HS-5 (cell line): ENCODE measurements around the gene KCTD1.

Experiments used
- DNase-seq: peaks from one replicate; pipeline ENCODE4 v3.0.0-alpha.2; 2012; ENCODE audit warnings: low read depth

The KCTD1 gene

DNA sequence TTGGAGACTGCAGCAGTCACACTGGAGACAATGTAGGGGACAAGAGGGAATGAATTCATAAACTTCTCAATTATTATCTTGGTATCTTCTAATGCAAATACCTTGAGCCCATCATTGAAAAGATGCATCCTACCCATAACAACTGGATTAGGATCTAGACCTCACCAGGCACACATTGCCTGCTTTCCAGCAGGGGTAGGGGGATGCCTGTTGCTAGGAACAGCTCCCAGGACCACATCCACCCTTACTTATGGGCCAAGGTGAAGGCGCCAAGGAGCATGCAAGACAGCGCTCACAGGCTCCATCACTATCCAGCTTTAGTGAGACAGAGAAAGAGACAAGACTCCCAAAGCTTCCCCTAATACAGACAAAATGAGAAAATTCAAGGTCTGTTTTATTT, 24.4 kb downstream of the KCTD1 start:
- DNase-seq: no peak

DNA sequence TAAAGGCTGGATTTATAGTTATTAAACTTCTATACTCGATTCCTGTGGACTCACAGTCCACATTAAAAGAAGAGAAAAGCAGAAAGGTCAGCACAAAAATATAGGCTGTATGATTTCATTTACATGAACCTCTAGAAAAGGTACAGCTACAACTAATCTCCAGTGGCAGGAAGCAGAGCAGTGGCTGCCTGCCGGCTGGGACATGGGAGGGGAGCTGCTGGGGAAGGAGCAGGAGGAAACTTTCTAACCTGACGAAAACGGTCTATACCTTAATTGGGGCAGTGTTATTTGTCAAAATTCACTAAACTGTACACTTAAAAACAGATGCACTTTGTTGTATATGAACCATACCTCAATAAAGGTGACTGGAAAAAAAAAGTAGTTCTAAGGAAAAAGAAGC, 26.7 kb downstream of the KCTD1 start:
- DNase-seq: no peak

- no peak for DNase-seq
These were observed 27.4 kb downstream of the KCTD1 start for GRCh38 chr18:26520974-26521373.

DNA sequence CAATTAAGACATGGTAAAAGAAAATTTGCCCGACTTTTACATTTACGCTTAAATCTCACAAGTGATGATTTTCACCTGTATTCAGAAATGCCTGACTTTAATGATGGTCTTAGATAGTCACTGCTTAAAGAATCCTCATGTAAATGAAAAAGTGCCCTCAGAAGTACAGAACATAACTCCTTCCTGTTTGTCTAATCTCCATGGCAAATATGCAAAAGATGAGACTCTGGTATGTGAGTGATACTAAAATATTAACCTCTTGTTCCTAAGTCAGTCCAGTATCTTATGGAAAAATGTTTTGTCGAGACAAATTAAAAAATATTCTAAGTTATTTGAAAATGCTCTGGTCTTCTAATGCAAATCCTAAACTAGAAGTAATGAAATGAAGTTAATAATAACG, 29.2 kb downstream of the KCTD1 start:
- no peak for DNase-seq

DNA sequence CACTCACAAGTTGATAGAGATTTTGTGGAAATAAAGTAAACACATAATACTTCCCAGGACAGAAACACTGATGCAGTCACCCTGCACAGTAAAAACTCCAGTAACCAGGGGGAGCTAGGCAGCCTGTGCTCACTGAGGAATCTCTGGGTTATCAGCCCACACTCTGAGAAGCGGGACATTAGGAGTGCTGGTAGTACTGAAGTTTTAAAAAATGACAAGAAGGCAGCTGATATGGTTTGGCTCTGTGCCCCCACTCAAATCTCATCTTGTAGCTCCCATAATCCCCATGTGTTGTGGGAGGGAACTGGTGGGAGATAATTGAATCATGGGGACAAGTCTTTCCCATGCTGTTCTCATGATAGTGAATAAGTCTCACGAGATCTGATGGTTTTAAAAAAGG, 31.4 kb downstream of the KCTD1 start:
- no peak for DNase-seq

- DNase-seq: no peak
These were observed 32.5 kb downstream of the KCTD1 start for GRCh38 chr18:26515643-26516487.

DNA sequence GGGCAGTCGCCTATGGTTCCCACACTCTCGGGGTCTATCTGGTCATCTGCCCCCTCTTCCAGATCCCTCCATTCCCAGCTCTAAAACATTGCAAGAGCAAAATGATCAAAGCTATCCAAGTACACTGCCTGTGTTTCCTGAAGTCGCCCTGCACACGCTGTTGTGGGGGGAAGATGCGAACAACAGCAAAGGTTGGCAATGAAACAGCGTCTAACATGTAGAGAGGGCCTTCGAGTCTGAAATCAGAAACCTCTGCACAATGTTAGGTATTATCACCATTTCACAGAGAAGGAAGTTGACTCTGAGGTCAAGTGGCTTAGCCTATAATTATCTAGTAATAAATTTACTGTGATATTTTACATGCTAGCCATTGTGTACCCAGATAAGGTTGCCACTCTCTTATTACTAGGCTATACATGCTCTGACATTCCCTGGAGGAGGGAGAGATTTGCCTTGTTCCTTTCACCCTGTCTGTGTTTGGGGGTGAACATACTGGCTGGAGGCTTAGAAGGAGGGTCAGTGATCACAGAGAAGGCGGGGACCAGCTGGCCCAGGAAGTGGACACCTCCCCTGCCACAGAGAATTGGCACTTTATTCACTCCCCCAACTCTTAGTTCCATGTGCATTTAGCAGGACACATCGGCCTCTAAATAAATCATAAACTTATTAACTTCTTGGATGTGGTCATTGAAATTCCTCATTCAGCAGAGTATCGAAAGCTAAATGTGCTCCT, 36.8 kb downstream of the KCTD1 start:
- DNase-seq: no peak

GRCh38 chr18:26510337-26510736, 38.0 kb downstream of the KCTD1 start:
- no peak for DNase-seq

DNA sequence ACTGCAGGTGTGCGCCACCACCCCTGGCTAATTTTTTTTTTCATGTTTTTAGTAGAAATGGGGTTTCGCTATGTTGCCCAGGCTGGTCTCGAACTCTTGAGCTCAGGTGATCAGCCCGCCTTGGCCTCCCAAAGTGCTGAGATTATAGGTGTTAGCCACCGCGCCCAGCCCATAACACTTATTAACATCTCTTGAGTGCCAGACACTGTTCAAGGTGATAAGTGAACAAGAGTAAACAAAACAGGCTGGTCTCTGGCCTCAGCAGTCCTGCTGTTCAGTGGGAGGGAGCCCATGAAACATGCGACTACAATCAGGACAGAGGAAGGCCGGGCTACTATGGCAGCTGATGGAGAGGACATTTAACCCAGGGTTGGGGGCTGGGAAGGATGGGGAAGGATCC, 42.3 kb downstream of the KCTD1 start:
- DNase-seq: no peak

- no peak for DNase-seq
These were observed 43.5 kb downstream of the KCTD1 start for GRCh38 chr18:26504831-26505230.

DNA sequence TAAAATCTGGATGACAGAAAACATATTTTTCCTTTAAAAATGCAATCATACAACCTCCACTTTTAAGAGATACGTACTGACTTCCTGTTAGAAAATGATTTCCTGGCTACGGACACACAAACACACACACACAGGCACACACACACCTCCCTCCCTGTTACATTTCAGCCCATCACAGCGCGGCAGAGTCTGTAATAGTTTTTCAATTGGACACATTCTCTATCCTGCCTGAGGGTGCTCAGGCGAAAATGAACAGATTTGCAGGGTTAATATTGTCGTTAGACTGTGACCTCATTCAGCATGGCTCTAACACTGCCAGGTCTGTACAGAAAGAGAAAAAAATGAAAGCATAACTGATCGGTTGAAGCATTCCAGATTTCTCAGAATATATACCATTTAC, 45.0 kb downstream of the KCTD1 start:
- DNase-seq: no peak

GRCh38 chr18:26502823-26503222, 45.5 kb downstream of the KCTD1 start:
- no peak for DNase-seq

DNA sequence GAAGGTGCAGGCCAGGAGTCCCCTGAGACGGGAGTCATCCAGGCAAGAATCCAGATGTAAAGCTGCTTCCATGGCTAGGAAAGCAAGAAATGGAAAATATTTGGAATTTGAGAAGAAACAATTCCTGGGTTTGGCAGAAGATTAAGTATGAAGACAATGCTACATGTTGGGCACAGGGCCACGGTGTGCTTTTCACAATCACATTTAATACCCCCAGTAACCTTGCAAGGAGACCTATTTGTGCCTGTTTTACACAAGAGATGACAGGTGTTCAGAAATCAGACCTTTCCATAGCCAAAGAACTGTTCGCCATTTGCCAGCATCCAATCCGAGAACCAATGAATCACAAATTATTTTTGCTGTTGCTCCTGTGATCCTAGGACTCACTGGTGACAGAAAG, 50.5 kb downstream of the KCTD1 start:
- DNase-seq: no peak

- DNase-seq: no peak
These were observed 51.8 kb downstream of the KCTD1 start for GRCh38 chr18:26496528-26496927.

DNA sequence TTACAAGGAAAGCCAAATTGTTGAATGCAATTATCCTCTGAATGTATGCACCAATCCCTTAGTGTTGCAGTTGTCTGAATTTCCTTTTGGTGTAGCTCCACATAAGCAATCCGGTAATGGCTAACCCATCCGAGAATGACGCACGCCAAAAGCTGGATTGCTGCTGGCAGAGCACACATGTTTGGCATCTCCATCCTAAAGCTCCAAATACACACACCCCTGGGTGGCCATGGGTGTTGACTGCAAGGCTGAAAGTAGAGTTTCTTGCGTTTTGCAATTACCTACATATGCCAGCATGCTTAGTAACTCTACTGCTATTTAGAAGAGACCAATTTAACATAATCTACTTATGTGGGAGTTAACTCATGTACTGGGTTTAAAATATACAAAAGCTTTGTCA, 53.1 kb downstream of the KCTD1 start:
- DNase-seq: no peak

DNA sequence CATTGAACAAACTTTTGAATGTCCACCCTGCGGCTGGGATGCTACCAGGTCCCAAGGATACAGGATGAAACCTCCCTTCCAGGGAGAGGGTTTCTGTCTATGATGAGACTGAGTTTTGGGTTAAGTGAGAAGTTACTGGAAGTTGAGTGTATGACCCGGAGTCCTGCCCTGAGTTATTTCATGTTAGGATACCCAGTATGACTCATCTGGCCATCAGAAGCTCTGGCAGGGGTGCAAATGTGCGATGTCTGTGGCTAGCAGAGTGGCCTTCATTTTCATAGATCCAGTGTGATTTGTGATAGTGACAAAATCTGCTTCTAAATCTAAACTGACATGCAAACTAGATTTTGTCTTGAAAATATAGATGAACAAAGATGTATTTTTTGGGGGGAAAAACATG, 55.3 kb downstream of the KCTD1 start:
- no peak for DNase-seq

- no peak for DNase-seq
These were observed 57.0 kb downstream of the KCTD1 start for GRCh38 chr18:26491194-26491816.

GRCh38 chr18:26489881-26490280, 58.5 kb downstream of the KCTD1 start:
- no peak for DNase-seq

GRCh38 chr18:26489191-26489590, 59.2 kb downstream of the KCTD1 start:
- no peak for DNase-seq

- no peak for DNase-seq
These were observed 59.8 kb downstream of the KCTD1 start for GRCh38 chr18:26488417-26489009.

DNA sequence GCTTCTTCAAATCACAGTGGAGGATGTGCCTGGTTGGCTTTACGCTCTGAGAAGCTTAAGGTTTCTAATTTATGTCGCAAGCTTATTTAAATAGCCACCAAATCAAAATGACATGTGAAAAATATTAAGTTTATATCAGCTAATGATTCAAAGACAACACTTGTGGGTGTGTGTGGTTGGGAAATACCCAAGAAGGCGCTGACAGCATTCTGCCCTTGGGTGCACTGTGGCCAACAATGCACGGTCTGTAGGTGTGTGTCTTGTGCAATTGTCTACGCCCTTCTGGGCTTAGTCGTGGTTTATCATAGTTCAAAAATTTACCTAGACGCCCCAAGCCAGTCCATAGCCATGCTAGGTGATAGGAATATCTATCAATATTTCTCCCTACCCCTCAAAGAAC, 60.9 kb downstream of the KCTD1 start:
- no peak for DNase-seq

DNA sequence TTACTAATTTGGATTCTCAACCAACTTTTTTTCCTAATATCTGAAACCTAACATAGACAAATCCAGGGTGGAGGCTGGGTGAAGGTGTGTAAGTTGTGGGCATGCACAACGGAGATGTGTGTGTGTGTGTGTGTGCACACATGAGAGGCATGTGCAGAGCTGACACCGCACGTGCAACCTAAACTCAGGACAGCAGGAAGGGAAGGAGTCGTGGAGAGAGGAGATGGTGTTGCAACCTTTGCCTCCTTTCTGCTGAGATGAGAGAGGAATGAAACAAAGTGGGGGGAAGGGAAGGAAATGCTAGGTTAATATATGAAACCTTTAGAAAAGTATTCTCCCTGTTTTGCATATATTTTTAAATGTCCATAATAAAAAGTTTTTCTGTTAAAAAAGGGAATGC, 64.7 kb downstream of the KCTD1 start:
- DNase-seq: no peak

DNA sequence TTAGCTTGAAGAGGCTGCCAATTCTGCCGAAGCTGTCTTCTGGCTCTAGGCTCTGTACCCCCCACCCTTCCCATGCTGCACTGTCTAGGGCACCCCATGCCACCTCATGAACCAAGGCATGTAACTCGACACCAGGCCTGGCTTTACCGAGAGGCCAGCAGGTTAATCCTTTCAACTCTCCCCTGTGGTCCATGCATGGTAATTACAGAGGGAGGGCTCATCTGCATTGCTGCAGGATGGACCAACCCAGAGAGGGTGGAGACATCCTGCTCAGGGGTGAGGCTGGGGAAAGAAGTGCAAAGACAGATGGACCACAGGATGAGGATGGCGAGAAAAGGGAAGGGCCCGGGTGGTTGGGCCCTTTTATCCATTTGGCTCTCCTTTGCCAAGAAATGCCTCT, 65.8 kb downstream of the KCTD1 start:
- no peak for DNase-seq
